Activated CD8-positive, alpha-beta memory T cell treated with anti-CD3 and anti-CD28 coated beads, Interleukin-2, amount 50 U/mL, for 24 hours (primary cell): ENCODE measurements around the gene IGFL4.

Experiments
- DNase-seq: peaks from one replicate; pipeline ENCODE4 v3.0.0-alpha.2; 2020; ENCODE audit errors: extremely low read depth

Gene IGFL4

GRCh38 chr19:46021531-46022041, 19.2 kb downstream of the IGFL4 start:
- no peak for DNase-seq

DNA sequence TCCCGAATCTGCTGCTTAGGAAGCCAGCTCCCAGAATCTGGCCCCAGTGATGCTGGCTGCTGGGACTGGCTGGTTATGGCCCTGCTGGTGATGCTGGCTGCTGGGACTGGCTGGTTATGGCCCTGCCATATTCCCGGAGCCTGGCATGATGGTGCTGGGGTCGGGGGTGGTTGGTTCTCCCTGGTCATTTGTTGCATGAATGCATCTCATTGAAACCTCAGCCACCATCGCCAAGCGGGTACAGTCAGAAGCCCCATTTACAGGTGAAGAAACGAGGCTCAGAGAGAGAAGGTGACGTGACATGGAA, 20.0 kb downstream of the IGFL4 start:
- no peak for DNase-seq

- DNase-seq, result no peak
Observed at GRCh38 chr19:46019270-46019669, 21.5 kb downstream of the IGFL4 start.

- DNase-seq, result no peak
Observed at GRCh38 chr19:46018729-46019251, 22.0 kb downstream of the IGFL4 start.

GRCh38 chr19:46017874-46018675, 22.7 kb downstream of the IGFL4 start:
- DNase-seq, result no peak

GRCh38 chr19:46017095-46017429, 23.7 kb downstream of the IGFL4 start:
- no peak for DNase-seq

DNA sequence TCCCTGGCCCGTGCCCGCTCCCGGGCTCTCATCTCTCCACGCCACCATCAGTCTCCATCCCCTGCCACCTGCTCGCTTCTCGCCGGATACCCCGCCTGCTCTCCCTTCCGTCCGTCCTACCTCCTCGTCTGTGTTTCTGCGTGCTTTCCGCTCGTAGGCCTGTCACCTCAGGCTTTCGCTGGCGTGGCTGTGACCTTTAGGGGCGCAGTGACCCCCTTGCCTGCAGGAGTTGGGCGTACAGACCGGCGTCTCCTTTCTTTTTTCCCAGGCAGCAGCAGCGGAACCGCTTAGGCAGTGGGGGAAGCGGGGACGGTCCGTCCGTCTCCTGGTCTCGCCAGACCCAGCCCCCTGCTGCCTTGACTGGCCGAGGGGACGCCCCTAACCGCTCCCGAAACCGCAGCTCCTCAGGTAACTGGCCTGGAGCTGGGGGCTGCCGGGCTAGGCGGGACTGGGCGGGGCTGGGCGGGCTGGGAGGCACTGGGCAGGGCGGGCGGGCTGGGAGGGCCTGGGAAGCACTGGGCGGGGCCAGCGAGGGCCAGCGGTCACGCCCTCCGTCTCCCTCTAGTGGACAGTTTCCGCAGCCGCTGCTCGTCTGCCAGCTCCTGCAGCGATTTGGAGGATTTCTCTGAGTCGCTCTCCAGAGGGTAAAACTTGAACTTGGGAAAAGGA, 24.2 kb downstream of the IGFL4 start:
- peak; percentile 37 for DNase-seq

GRCh38 chr19:46015687-46016425, 24.9 kb downstream of the IGFL4 start:
- DNase-seq, result no peak

GRCh38 chr19:46014941-46015686, 25.7 kb downstream of the IGFL4 start:
- DNase-seq, result peak; percentile 9

- no peak for DNase-seq
Observed at GRCh38 chr19:46014534-46014933, 26.3 kb downstream of the IGFL4 start.

DNA sequence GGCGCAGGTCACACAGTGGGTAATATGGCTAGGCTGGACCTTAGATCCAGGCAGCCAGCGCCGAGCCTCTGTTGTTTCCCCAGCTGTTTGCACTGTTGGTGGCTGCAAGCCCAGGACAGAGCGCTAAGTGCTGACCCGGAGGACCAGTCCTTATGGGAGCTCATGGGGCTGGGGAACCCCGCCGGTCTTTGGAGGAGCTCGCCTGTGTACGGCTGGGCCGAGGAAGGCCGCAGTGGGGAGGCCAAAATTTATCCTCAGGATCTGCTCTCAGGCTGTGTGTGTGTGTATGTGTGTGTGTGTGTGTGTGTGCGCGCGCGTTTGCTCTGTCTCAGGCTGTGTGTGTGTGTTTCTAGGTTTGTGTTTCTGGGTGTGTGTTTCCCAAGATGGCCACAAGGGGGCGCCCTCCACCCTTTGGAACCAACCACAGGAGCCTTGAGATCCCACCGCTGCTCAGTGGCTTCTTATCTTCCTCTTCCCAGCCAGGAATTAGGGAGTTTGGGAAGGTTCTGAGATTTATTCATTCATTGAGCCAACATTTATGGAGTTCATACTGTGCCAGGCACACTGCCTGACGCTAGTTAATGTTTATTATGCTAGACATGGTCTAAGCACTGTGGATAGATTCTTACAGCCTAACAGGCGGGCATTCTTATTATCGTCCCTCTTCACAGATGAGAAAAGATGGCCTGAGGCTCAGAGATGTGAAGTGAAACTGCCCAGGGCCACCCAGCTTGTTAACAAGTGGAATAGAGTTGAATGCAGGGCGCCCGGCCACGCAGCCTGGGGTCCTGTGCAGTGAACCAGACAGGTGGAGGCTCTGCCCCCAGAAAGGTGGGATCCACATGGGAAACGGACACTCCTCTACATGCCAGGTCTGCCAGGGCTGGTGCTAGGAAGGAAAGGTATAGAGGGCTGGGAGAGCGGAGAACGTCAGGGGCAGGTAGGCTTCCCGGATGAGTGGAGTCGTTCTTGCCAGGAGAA, 31.0 kb downstream of the IGFL4 start:
- peak; percentile 9 for DNase-seq

DNA sequence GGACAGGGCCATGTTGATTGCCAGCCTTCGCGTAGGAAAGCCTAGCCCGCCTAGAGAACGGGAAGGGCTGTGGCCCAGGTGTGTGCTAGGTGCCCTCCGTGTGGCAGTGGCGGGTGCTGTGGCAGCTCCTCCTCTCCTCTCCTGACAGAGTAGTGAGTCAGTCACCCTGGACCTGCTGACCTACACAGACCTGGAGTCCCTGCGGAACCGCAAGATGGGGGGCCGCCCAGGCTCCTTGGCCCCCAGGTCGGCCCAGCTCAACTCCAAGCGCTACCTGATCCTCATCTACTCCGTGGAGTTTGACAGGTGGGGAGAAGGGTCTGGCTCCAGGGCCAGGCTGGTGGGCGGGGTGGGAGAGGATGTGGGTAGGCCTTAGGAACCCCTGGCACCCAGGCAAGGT, 34.4 kb downstream of the IGFL4 start:
- no peak for DNase-seq

GRCh38 chr19:46002678-46003275, 38.0 kb downstream of the IGFL4 start:
- no peak for DNase-seq

DNA sequence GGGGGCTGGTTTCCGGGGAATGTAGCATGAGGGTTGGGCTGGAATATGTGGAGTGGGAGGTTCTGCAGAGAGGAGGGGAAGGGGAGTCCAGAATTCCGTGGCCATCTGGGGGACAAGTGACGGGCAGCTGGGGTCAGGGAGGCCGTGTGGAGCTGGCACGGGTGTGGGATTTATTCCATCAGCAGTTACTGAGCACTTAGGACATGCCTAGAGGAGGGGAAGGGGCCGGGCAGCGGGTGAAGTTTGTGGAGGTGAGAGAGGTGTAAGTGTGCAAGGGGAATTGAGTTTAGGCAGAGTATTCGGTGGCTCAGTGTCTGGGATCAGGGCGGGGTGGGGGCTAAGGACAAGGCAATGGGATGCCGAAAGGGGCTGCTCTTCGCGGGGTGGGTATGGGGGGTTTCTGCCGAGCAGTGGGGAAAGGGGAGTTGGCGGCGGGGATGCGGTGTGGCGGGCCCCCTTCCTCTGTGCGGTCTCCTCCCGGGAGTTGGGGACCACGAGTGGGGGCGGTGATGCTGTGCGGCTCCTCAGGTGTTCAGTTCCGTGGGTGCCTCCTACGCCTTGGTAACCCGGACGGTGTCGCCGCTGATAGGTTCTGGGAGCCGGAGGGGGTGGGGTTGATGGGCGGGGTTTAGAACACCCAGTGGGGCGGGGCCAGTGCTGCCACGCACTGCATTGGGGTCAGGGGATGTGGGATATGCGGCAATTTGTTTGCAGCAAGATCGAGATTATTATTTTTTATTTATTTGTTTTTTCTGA, 40.1 kb downstream of the IGFL4 start:
- peak; percentile 19 for DNase-seq

DNA sequence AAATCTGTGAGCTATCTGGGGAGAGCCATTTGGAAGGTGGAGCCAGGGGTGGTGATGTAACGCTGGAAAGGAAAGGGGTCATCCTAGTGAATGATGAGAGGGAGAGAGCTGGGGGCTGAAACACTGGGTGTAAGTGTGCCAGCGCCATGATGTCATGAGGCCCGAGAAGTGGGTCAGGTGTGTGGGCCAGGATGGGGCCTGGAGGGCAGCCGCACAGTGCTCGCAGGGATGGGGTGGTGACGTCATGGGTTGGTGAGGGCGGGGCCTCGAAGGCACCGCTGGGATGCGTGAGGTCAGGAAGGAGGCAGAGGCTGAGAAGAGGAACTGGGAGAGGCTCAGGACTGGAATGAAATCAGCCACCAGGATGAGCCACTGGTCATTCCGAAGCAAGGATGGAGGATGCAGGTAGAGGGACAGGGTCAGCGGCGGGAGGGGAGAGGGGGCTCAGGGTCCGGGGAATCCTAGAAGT, 41.1 kb downstream of the IGFL4 start:
- DNase-seq, result no peak

DNA sequence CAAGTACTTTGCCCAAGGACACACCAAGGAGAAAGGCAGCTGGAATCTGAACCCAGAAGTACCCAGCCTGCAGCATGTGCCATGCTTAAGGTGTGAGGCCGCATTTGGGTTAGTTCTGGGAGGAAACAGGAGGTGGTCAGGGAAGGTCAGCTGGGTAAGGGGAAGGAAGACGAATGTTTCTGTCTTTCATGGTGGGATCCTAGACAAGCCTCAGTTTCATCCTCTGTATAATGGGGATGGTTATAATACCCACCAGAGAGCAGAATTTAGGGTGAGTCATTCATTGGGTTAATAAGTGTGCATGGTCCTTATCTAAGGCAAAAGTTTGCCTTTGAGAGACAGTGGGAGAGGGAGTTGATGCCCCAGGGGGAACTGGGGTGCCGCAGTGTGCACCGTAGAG, 42.0 kb downstream of the IGFL4 start:
- DNase-seq, result no peak

DNA sequence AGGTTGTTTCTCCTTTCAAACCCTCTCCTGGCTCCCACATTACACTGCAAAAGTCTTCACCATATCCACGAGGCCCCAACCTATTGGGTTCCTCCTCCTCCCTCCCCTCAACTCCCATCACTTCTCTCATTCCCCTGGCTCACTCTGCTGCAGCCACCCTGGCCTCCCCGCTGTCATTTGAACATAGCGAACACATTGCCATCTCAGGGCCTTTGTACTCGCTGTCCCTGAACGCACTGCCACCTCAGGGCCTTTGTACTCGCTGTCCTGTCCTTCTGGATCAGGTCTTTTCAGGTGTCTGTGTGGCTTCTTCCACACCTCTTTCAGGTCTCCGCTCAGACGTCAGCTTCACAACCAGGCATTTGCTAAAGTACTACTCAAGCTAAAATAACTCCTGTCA, 43.9 kb downstream of the IGFL4 start:
- DNase-seq, result no peak

DNA sequence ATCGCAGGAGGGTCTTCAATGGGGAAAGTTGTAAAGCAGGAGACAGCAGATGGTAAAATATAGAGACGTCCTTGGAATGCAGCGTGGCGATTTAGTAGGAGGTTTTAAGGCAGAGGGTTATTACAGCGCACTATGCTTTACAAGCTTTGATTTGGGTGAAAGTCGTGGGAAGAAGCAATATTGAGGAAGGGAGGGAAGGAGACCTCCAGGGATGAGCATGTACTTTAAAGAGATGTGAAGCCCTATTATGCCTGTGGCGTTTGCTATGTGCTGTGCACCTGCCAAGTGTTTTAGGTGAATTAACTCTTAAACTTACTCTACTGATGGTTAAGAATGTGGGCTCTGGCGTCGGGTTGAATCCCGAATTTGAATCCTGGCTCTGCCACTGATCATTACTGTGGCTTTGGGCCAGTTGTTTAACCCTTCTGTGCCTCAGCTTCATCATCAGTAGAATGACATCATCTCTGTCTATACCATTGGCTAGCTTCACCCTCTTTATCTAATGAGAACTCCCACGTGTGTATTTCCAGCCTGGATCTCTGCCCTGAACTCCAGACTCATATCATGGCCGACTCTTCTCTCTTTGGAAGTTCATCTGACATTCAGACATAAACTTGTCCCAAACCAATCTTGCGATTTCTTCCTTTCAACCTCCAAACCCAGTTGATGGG, 45.0 kb downstream of the IGFL4 start:
- DNase-seq, result no peak
